ENCODE measurements around the gene ARHGEF4.

Gene ARHGEF4

GRCh38 chr2:130834091-130834930 is 2.4 kb upstream of the ARHGEF4 start:
- no peak for DNase-seq (ENCODE audit: low read depth in 3 of 3)

GRCh38 chr2:130834931-130835765 is 1.6 kb upstream of the ARHGEF4 start:
- DNase-seq (ENCODE audit: low read depth in 3 of 3), result no peak

- DNase-seq (ENCODE audit: low read depth in 3 of 3), result no peak
These were observed 1.0 kb upstream of the ARHGEF4 start for GRCh38 chr2:130835766-130836015.

- no peak for DNase-seq (ENCODE audit: low read depth in 3 of 3)
These were observed 579 bp downstream of the ARHGEF4 start for GRCh38 chr2:130837175-130837810.

GRCh38 chr2:130837811-130838565 is 1.3 kb downstream of the ARHGEF4 start:
- DNase-seq (ENCODE audit: low read depth in 3 of 3), result no peak

GRCh38 chr2:130839011-130839780 is 2.5 kb downstream of the ARHGEF4 start:
- DNase-seq (ENCODE audit: low read depth in 3 of 3), result no peak

- DNase-seq (ENCODE audit: low read depth in 3 of 3), result no peak
These were observed 3.8 kb downstream of the ARHGEF4 start for GRCh38 chr2:130840506-130840905.

GRCh38 chr2:130841741-130842365 is 5.1 kb downstream of the ARHGEF4 start:
- no peak for DNase-seq (ENCODE audit: low read depth in 3 of 3)

- DNase-seq (ENCODE audit: low read depth in 3 of 3), result no peak
These were observed 6.1 kb downstream of the ARHGEF4 start for GRCh38 chr2:130842770-130843169.

- DNase-seq (ENCODE audit: low read depth in 3 of 3), result no peak
These were observed 6.7 kb downstream of the ARHGEF4 start for GRCh38 chr2:130843321-130843985.

- no peak for DNase-seq (ENCODE audit: low read depth in 3 of 3)
These were observed 7.4 kb downstream of the ARHGEF4 start for GRCh38 chr2:130844161-130844560.

- DNase-seq (ENCODE audit: low read depth in 3 of 3), result no peak
These were observed 8.9 kb downstream of the ARHGEF4 start for GRCh38 chr2:130845505-130846085.

- DNase-seq (ENCODE audit: low read depth in 3 of 3), result no peak
These were observed 9.5 kb downstream of the ARHGEF4 start for GRCh38 chr2:130846233-130846632.

GRCh38 chr2:130846686-130847375 is 10.1 kb downstream of the ARHGEF4 start:
- no peak for DNase-seq (ENCODE audit: low read depth in 3 of 3)

GRCh38 chr2:130847776-130848525 is 11.2 kb downstream of the ARHGEF4 start:
- DNase-seq (ENCODE audit: low read depth in 3 of 3), result no peak

GRCh38 chr2:130848526-130849210 is 12.0 kb downstream of the ARHGEF4 start:
- DNase-seq (ENCODE audit: low read depth in 3 of 3), result no peak

- no peak for DNase-seq (ENCODE audit: low read depth in 3 of 3)
These were observed 13.4 kb downstream of the ARHGEF4 start for GRCh38 chr2:130849896-130850787.
